ENCODE measurements around the gene WARS2. TPM values are rescaled to one million over a fixed set of nuclear protein-coding genes. Genes with fewer than 3 reads are reported as not detected.

Gene WARS2
- total and polyA plus RNA-seq, 2 of the 8 experiments (the other 6 are each of a cell fraction or from before 2014, with no cell fraction given): 4.3 to 12.9 TPM

- Histone ChIP-seq H2BK15ac (ENCODE audit: low read length) (no peak overlapping the region), H4K8ac (ENCODE audit: extremely low read depth, insufficient read depth, low read length) (no peak overlapping the region), H3K23me2 (ENCODE audit: low read depth, low read length) (no peaks in the 10 kb centered on the region), H2BK5ac (ENCODE audit: low read depth, low read length) (no peak overlapping the region), H3K14ac (ENCODE audit: insufficient read length) (no peak overlapping the region), H3K18ac (ENCODE audit: extremely low read depth, low read length) (no peak overlapping the region), H3K27me3 (replicated peaks in 1 of 4; ENCODE audit: control insufficient read depth in 3 of 4, extremely low read depth in 1 of 4, insufficient read depth in 3 of 4, low read length in 3 of 4) (no peaks in the 10 kb centered on the region), H3K79me2 (ENCODE audit: control insufficient read depth in 1 of 2, insufficient read depth in 2 of 2, low read length in 2 of 2) (peaks cover 0 to 3% of the 10 kb centered on the region in 2 experiments; a peak in 1 of 4 replicates), H3K4me2 (ENCODE audit: insufficient read depth in 1 of 2, low read depth in 2 of 2, low read length in 2 of 2) (no peak overlapping the region), H3K23ac (ENCODE audit: insufficient read length) (no peak overlapping the region), H2AK5ac (ENCODE audit: low read depth, low read length) (no peak overlapping the region), H3K56ac (replicated peaks; ENCODE audit: insufficient read length, low read depth, low read length) (no peak overlapping the region), H4K20me1 (replicated peaks in 1 of 2; ENCODE audit: control insufficient read depth in 1 of 2, insufficient read depth in 2 of 2, low read length in 2 of 2) (no peaks in the 10 kb centered on the region), H3K79me1 (ENCODE audit: low read depth, low read length) (no peaks in the 10 kb centered on the region; the same call in 1 of the 2 replicates), H3K4ac (replicated peaks; ENCODE audit: insufficient read length, low read depth, low read length) (no peak overlapping the region), H2AFZ (ENCODE audit: low read length) (no peak overlapping the region), H3K4me3 (ENCODE audit: extremely low read depth in 1 of 4, insufficient read depth in 2 of 4, low read depth in 3 of 4, low read length in 4 of 4) (no peak overlapping the region), H3K27ac (ENCODE audit: low read depth, low read length) (no peak overlapping the region), H3K36me3 (ENCODE audit: control insufficient read depth in 2 of 4, insufficient read depth in 4 of 4, low read length in 3 of 4) (no peaks in the 10 kb centered on the region), H4K91ac (replicated peaks; ENCODE audit: insufficient read length, low read length) (no peak overlapping the region), H3K9me3 (ENCODE audit: insufficient read depth in 2 of 2, low read depth in 1 of 2, low read length in 1 of 2) (no peaks in the 10 kb centered on the region), H4K5ac (ENCODE audit: insufficient read length, low read depth, low read length) (no peak overlapping the region), H2BK12ac (ENCODE audit: low read depth, low read length) (no peak overlapping the region), H3K9ac (replicated peaks in 1 of 4; ENCODE audit: extremely low read depth in 1 of 4, low read depth in 3 of 4, low read length in 3 of 4) (no peak overlapping the region), H2BK120ac (replicated peaks; ENCODE audit: low read depth, low read length) (no peak overlapping the region), H2BK20ac (ENCODE audit: low read length) (no peak overlapping the region), H3K4me1 (replicated peaks in 1 of 4; ENCODE audit: control insufficient read depth in 3 of 4, insufficient read depth in 4 of 4, low read length in 3 of 4) (peaks cover 0 to 6% (median 2%) of the 10 kb centered on the region in 4 experiments; a peak in 2 of 7 replicates)
- ChIA-PET POLR2A (ENCODE audit: partially characterized antibody) (interaction anchor here (2.7 kb wide), 1 partner anchor 25 kb away, joined by 10 read pairs; the partner anchor contains the start of gene WARS2), CTCF (ENCODE audit: partially characterized antibody) (interaction anchor here (0.7 to 1.2 kb wide), 3 partner anchors 12 to 270 kb away, joined by 3 to 5 read pairs (median 4); no protein-coding TSS in a partner anchor)
- FAIRE-seq (no peak), DNase-seq (ENCODE audit: low read depth in 1 of 2, low spot score in 2 of 2) (no peak)
- no peak for TF ChIP-seq ZNF274 (IDR thresholded peaks at IDR 0.05; ENCODE audit: borderline replicate concordance, extremely low read depth, low read length)
- no peak for TF ChIP-seq MAFK (IDR thresholded peaks at IDR 0.05; ENCODE audit: low read depth, low read length)
- TF ChIP-seq RAD21 (IDR thresholded peaks at IDR 0.05 in 1 of 2, conservative IDR thresholded peaks at IDR 0.05 in 1 of 2; ENCODE audit: low read depth in 2 of 2, low read length in 2 of 2): no peak
- TF ChIP-seq POLR2A (IDR thresholded peaks at IDR 0.05; ENCODE audit: control extremely low read depth in 1 of 2, low read depth in 2 of 2, low read length in 2 of 2): no peak
- no peak for TF ChIP-seq BRCA1 (IDR thresholded peaks at IDR 0.05; ENCODE audit: low read depth, low read length)
- no peak for TF ChIP-seq CBX5 (IDR thresholded peaks at IDR 0.05; ENCODE audit: low read depth, low read length)
Observed at GRCh38 chr1:119115311-119115710, 25.1 kb downstream of the WARS2 start.

Data from H1 (cell line).